HG03432 (cell line): ENCODE results near the gene ARHGAP24.

ENCODE experiments used
- ATAC-seq: cut with Tn5 transposase; IDR thresholded peaks from one replicate; pipeline ENCODE4 v1.9.1; 2021; ENCODE audit warnings: mild to moderate bottlenecking, moderate library complexity; ENCODE audit not compliant: unreplicated experiment

Gene ARHGAP24

DNA sequence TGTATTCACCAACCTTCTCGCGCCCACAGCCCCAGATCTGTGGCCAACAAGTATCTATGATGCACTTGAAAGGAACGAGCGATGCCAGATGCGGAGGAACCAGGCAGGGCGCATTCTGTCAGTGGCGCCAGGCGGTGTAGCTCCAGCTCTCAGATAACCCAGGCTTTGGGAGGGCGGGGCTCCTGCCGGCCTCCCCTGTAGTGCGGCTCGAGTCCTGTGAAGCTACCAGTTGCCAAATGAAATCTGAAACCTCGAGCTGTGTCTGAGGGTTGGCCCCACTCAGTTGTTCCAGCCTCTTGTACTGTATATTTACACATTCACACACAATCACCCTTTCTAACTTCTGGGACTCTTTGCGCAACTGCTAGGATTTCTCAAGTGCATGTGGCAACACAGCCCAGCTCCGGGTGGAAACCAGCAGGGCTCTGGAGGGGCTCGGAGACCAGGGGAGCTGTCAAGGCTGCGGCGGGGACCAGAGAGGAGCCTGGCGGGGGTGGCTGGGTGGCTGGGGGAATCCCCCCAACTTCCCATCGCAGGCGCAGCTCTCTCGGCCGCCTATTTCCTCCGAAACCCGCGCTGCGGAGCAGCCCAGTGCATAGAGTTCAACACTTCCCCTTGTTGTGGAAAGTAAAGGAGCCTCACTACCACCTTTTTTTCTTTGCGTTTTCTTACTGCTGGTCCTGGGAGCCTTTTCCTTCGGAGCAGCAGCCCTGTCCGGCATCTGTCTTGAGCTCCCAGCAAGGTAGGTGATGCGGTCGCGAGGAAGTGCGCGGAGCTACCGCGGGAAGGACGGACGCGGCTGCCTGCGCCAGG lies at the start of gene ARHGAP24:
TSS of gene ARHGAP24 (plus strand) at position 333 of the 813 bp plus-strand sequence.
- ATAC-seq: peak; percentile 95

DNA sequence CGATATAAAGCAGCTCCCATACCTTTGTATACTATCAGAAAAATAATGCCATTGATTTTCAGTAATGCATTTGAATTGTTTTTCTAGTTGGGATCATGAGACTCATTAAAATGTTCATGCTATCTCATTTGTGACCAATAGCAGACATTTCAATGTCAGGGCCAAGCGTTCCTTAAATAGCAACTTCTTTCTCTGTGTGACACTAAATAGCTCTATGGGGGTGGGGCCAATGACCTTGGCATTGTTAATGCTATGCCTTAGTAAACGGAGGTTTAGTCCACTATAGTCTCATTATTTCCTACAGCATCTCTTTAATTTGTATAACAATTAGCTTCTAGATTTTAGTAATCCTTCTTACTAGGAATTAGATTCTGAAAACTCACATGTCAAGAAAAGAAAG lies 48.6 kb upstream of the ARHGAP24 start:
- ATAC-seq: no peak

DNA sequence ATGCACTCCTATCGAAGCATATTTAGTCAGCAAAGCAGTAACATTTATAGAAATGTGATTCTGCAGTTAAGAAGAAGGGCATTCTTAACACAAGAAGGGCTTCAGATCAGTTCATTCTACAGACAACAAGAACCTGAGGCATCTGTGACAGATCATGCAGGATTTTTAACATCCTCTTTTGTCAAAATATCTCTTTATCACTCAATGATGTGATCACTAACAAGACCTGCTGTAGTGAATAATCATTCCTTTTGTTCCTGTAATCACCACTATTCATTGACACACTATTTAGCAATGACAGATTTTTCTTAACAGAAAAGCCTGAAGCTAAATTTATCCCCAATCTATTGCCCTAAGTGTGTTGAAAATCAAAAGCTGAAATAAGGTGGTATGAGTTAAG lies 47.8 kb upstream of the ARHGAP24 start:
- ATAC-seq: no peak

DNA sequence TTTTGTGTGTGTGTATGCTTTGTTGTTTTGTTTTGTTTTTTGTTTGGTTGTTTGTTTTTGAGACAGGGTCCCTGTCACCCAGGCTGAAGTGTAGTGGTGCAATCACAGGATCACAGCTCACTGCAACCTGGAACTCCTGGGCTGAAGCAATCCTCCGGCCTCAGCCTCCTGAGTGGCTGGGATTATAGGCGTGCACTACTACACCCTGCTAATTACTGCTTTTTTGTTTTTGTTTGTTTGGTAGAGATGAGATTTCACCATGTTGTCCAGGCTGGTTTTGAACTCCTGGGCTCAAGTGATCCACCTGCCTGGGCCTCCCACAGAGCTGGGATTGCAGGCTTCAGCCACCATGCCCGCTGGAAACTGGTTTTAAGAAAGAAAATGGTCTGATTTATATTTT lies 44.7 kb upstream of the ARHGAP24 start:
- no peak for ATAC-seq

DNA sequence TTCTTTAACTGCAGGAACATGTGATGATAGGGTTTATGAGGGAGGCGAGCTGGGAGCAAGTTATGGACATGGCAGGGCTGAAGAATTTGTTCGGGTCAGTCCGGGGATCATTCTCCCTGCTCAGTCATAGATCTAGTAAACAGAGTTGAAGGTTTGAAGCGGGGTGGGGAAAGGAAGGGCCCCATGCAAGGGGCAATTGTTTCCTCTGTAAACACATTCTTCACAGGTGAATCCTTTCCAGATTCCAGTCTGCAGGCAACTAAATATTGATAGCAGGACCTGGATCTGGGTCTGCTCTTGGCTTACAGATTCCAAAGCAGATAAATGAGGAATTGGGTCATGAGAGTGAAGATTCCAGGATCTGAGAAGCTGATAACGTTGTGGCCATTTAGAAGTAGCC lies 44.3 kb upstream of the ARHGAP24 start:
- no peak for ATAC-seq

DNA sequence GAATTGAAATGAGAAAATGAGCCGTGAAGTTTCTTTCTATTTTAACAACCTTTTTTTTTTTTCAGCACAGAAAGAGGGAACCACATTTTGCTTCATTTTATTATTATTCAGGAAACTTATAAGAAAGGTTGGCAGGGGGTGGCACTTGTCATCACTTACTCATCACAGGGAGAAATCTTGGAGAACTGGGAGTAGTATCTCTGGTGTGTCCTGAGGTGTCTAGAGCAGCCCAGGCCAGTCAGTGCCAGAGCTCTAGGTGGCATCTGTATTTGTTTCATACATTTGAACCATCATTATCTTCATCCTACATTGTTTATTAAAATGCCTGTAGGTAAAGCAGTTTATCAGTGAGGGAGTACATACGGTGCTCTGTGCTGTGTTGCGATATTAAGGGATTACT lies 43.8 kb upstream of the ARHGAP24 start:
- ATAC-seq: no peak

DNA sequence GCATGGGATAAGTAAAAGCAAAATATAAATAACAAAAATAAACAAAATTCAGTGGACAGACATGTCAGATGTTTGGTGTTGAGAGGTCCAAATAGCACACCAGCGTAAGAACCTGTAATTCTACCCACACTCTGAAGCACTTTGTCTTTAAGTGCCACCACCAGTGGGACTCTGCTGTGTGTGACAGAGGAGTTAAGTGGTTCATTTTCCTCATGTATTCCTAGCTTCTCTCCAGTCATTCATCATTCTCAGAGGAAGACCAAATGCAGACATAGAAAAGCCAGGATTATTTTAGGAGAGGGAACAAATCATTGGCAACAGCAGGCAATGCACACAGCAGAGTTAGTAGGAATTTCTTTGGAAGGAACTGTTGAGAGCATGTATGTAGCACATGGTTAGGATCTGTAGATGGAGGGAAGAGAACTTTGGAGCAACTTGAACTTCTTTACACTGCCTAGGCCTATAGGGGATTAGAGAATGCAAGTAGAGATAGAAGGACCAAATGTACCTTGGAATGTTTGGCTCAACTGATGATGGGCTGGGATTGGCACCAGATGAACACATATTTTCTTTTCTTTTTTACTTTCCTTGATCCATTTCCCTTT lies 43.0 kb upstream of the ARHGAP24 start:
- ATAC-seq: no peak

DNA sequence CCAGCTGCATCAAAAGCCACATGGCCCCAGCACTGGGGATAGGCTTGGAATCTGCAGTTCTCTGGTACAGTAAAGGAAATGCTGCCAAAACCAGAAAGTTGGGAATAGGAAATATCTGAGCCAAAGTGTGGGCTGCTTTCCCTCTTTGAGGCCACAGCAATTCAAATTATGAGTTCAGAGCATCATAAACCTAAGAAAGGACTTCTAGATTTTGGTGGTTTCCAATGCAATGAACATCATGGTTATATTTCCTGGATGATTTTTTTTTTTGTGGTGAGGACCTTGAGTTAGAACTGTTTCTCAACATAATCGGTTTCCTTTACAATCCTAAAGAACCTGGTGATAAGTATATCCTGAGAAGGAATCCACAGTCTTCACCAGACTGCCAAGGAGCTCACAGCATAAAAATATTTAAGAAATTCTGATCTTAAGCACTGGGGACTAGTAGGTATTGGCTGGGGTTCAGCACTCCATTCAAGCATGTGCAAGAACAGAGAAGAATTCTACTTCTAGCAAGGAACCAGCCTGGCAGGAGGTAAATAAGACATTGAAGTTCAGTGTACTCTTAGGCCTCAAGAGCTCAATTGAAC lies 29.8 kb upstream of the ARHGAP24 start:
- ATAC-seq: no peak

DNA sequence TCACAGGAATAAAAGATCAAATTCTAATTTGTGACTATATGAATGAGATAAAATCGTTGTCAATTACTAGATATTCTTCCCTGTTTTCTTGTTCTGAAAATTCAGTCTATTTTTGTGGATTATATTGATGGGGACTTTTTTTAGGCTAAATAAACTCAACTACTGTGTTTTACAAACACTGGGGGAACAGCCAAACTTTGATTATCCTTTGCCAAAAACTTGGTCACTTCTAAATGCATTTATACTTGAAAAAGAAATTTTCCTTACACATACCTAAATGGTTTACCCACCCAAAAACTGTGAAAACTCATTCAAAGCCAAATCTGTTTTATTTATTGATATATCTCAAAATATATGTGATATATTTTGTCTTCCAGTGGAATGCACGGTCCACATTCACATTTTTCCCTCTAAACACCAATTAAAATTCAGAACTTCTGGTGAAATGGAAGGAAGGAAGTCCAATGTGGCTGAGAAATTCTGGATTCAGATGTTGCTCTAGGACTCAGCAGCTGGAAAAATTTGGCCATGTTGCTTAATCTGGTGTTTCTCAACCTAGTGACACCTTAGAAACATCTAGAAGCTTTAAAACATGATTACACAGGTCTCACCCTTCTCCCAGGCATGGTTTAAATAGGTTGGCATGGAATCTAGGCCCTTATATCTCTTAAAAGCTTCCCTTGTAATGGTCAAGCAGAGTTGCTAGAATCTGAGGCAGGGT lies 28.6 kb upstream of the ARHGAP24 start:
- no peak for ATAC-seq

DNA sequence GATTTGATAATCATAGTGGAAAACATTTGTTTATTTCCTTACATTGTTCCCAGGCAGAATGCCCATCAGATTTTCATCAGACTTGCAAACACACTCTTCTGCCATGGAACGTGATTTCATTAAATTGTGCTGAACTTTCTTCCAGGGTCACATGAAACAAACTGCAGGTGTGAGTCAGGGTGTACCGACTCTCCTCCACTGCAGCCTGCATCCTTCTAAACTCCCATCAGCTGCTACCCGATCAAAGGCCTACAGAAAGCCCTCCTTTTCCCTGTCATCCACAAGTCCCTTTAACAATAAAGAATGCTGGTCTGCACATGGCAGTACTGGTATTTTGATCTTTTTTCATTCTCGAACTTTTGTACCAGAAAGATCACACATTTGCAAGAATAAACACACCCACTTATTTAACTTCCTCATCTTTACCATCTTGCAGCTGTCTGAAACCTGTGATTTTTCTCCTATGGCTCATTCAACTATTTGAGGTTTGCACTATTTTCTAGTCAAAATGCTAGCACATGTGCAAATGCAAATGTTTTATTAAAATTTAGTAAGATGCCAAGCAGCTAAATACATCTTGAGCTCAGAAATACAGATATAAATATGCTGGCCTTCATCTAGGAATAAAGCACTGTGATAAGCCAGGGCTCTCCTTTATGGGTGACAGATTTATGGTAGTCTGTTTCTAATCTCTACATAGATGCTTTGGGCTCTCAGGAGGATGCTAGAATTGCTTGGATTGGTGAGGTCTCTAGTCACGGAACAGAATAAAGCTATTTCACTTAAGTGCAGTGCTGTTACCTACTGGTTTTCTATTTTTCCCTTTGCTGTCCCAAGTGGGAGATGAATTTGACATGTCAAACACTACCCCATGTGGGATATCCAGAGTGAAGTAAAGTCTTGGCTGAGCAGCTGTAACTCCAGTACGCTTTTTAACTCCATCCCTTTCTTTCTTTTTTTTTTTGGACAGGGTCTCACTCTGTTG lies 25.8 kb upstream of the ARHGAP24 start:
- ATAC-seq: peak; percentile 69

DNA sequence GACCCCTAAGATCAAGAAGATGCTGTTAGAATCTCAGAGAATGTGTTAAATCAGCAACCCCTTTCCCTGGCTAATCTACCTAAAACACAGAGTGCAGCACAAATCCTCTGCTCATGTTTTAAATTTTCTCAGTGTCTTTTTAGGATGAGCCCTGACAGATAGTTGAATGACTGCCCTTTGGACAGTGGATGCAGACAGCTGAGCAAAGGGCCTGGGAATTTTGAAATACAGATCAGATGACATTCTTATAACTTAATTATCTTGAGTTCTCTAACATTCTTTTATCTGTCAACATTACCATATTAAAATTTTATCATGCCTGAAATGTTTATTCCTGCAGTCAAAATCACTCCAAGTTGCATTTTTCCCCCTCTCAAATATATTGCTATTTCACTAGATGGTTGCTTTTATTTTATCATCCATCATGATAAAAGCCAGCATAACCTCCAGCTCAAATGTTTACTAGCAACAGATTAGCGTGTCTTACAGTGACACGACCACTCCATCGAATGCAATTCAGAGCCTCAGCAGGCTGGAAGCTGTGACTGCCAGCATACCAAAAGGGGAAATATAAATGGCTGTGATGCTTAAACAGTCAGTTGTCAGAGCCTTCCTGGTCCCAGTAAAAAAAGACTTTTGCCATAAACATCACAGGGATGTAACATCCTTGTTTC lies 22.8 kb upstream of the ARHGAP24 start:
- no peak for ATAC-seq

DNA sequence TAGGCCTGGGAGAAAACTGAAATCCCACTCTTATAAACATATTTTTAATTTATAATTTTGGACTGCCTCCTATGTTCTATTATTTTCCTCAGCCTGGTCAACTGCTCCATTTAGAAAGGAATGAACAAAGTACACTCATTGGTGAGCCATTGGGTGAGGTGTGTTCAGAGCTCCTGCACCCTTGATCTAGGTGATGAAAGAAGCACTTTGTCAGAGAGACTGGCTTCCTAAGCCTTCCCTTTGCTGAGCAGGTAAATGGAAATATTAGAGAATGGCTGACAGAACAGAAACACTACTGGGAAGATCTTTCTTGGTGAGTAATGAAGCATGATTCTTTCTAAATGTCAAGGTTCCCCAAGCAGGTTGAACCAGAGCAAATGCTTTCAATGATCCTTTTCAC lies 19.0 kb upstream of the ARHGAP24 start:
- ATAC-seq: no peak

DNA sequence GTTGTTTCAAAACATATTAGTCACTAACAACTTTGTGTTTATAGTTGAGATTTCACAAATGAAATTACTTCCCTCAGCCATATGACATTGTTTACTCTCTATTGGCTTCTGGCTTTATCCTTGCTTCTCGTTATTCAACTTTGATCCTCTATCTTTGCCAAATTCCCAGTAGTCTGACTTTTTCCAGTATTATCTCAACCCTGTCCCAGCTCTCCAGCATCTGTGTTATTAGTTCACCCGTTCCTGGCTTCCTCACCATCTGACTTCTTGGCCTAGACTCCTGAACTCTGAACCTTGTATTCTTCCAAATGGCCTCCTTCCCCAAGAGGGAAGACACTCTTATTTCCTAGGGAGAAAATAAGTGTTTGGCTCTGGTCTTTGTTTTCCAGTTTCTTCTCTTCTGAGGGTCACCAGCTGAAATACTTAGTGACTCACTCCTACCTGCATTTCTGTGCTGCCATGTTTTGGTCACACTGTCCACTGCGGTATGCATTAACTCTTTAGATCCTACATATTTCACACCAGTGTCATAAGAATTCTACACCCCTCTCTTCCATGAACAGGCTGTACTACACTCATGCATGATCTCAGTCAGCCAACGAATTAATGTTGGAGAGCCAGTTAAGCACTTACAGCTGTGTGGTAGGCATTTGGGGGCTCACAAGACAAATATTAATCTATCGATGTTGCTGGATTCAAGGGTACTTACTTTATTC lies 17.0 kb upstream of the ARHGAP24 start:
- no peak for ATAC-seq

DNA sequence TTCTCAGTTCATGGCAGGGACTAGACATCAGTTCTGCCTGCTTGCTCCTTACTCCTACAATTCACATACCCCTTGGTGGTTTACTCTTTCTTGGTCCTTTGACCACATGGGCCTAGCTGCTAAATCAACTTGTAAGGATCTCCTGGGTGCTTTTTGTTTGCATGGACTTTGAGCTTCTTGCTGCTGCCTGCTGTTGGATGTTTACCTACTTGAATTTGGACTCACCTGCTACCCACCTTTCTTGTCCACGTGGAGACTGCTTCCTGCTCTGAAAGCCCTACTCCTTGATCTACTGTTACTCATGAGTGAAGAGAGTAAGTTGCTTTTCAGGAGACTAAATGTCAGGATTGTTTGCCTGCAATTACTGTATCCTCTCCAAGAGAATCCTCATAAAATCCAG lies 15.2 kb upstream of the ARHGAP24 start:
- no peak for ATAC-seq

DNA sequence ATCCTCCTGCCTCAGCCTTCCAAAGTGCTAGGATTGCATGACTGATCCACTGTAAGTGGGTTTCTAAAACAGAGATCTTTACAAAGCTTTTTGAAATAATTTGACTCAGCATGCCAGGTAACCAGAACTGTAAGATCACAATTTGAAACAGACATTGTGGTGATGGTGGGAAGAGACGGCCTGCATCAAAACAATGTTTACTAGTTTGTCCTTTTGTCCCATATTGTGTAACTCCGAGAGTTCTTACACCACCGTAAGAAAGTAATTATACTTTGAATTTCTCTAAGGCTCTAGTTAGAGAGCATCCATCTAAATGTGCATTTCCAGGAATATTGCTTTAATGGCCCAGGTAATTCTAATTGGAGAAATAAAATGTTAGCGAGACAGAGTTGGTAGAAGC lies 594 bp upstream of the ARHGAP24 start:
- ATAC-seq: no peak

DNA sequence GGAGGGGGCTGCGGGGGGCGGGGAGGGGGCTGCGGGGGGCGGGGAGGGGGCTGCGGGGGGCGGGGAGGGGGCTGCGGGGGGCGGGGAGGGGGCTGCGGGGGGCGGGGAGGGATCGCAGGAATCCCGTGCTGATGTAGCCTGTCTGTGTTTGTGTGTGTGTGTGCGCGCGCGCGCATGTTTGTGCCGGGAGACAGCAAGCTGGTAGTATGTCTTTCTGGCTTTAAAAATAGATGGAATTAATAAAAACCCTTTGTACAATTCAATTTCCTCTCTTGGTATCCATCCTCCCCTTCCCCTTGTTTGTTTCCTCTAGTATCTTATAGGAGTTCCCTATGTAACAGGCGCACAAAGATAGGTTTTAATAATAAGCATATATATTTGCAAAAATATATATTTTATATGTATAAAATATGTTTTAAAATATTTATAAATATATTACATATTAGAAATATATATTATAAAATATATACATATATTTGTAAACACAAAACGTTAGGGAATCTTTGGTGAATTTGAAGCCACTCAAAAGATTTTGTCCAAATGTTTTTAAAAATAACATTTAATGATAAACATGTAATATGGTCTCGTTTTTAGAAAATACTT lies 782 bp downstream of the ARHGAP24 start:
- ATAC-seq: no peak

DNA sequence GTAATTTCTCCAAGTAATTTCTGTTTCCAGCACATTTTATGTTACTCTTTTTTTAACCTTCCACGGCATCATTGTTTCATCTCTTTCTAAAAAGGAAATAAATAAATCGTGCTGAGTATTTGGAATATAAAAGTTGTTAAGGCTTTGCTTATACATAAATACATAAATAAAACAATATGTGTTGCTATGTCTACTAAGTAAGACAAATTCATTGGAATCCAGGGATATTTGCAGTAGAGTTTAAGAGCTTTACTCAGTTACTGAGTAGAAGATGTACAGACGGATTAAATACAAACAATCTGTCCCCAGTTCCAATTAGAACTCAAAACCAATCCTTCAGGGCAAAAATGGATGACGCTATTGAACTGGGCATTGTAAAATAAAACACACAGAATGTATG lies 1.4 kb downstream of the ARHGAP24 start:
- ATAC-seq: no peak

DNA sequence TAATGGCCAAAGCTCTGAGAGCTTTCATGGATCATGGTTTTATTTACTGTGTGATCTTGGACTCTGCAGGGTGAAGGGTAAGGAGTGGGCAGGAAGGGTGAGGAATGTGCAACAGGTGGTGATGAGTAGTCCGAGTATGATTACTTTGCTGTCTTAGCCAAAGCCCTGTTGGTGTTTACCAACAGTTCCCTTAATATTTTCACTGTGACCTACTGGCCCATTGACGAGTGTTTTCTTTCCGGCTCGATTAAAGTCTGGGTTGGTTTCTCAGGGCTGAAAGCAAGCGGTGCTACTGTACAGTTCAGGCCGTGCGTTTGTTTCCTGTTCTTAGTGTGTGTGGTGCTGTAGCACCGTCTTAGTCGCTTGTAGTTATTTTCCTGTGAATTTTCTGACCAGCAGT lies 2.6 kb downstream of the ARHGAP24 start:
- ATAC-seq: no peak

DNA sequence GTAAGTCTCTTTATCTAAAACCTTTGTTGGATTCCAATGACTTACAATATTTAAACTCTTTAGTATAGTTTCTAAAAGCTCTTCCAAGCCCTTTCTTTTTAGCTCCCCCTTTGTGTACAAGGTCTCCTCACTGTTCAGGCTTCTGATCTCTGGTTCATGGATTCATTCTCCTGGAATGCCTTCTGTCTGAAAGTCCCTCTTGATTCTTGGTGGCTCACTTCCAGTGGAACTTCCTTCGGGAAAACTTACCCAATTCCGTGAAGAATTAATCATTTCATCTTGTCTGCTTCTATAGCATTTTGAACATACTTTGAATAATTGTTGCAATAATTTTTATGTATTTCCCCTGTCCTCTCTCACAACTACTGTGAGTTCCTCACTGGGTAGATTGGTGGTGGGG lies 3.6 kb downstream of the ARHGAP24 start:
- ATAC-seq: no peak
